ENCODE data around the gene FAM43A. TPM values are rescaled to one million over a fixed set of nuclear protein-coding genes. Genes with fewer than 3 reads are reported as not detected.

Gene FAM43A
- total RNA-seq, 1 experiment from 2014 or later: 14.2 TPM

GRCh38 chr3:194664857-194665256 is 20.8 kb upstream of the FAM43A start:
- Histone ChIP-seq H3K27me3 (replicated peaks) (no peaks in the 10 kb centered on the region), H3K36me3 (peaks cover 53% of the 10 kb centered on the region), H3K27ac (no peak overlapping the region), H3K4me1 (replicated peaks) (no peaks in the 10 kb centered on the region), H3K4me3 (no peak overlapping the region), H3K9me3 (replicated peaks) (no peaks in the 10 kb centered on the region)
- no peak for DNase-seq (ENCODE audit: low read depth in 1 of 2, low spot score in 2 of 2)

- H3K36me3 ChIP-seq: peaks cover 39% of the 10 kb centered on the region
- H3K4me3 ChIP-seq: no peak overlapping the region
- H3K27ac ChIP-seq: no peak overlapping the region
- H3K4me1 ChIP-seq (replicated peaks): peaks cover 7% of the 10 kb centered on the region
- DNase-seq (ENCODE audit: low read depth in 1 of 2, low spot score in 2 of 2): no peak
- H3K9me3 ChIP-seq (replicated peaks): no peaks in the 10 kb centered on the region
- no peaks in the 10 kb centered on the region for H3K27me3 ChIP-seq (replicated peaks)
Observed at GRCh38 chr3:194667363-194667762, 18.3 kb upstream of the FAM43A start.

GRCh38 chr3:194671511-194671899 is 14.2 kb upstream of the FAM43A start:
- DNase-seq (ENCODE audit: low read depth in 1 of 2, low spot score in 2 of 2): peak in 1 of 2 experiments; percentile 47
- Histone ChIP-seq H3K4me1 (replicated peaks) (peaks cover 7% of the 10 kb centered on the region), H3K27me3 (replicated peaks) (no peaks in the 10 kb centered on the region), H3K4me3 (peak overlapping the region; percentile 54), H3K36me3 (peaks cover 16% of the 10 kb centered on the region), H3K9me3 (replicated peaks) (no peaks in the 10 kb centered on the region), H3K27ac (no peak overlapping the region)

GRCh38 chr3:194671900-194672808 is 13.5 kb upstream of the FAM43A start, which contains the start of gene LSG1:
Gene LSG1 (minus strand): TSS chr3:194672191. CDS start chr3:194672162, 29 bp downstream.
- peak; percentile 88 to 95 for DNase-seq (ENCODE audit: low read depth in 1 of 2, low spot score in 2 of 2)
- H3K36me3 ChIP-seq: peaks cover 14% of the 10 kb centered on the region
- no peaks in the 10 kb centered on the region for H3K27me3 ChIP-seq (replicated peaks)
- peak within 1 kb of the TSS; percentile 96 for H3K27ac ChIP-seq
- H3K4me1 ChIP-seq (replicated peaks): peaks cover 7% of the 10 kb centered on the region
- no peaks in the 10 kb centered on the region for H3K9me3 ChIP-seq (replicated peaks)
- H3K4me3 ChIP-seq: peak within 1 kb of the TSS; percentile 54

- H3K27me3 ChIP-seq (replicated peaks): no peaks in the 10 kb centered on the region
- peak overlapping the region; percentile 96 for H3K27ac ChIP-seq
- no peaks in the 10 kb centered on the region for H3K9me3 ChIP-seq (replicated peaks)
- H3K4me3 ChIP-seq: peak overlapping the region; percentile 54
- no peak for DNase-seq (ENCODE audit: low read depth in 1 of 2, low spot score in 2 of 2)
- peaks cover 7% of the 10 kb centered on the region for H3K4me1 ChIP-seq (replicated peaks)
- H3K36me3 ChIP-seq: peaks cover 14% of the 10 kb centered on the region
Observed at GRCh38 chr3:194672876-194673275, 12.8 kb upstream of the FAM43A start.

GRCh38 chr3:194673761-194674160 is 11.9 kb upstream of the FAM43A start:
- peaks cover 7% of the 10 kb centered on the region for H3K36me3 ChIP-seq
- no peaks in the 10 kb centered on the region for H3K27me3 ChIP-seq (replicated peaks)
- no peaks in the 10 kb centered on the region for H3K9me3 ChIP-seq (replicated peaks)
- no peak for DNase-seq (ENCODE audit: low read depth in 1 of 2, low spot score in 2 of 2)
- no peak overlapping the region for H3K4me3 ChIP-seq
- H3K27ac ChIP-seq: no peak overlapping the region
- peaks cover 7% of the 10 kb centered on the region for H3K4me1 ChIP-seq (replicated peaks)

- Histone ChIP-seq H3K4me3 (no peak overlapping the region), H3K27ac (no peak overlapping the region), H3K27me3 (replicated peaks) (no peaks in the 10 kb centered on the region), H3K4me1 (replicated peaks) (peaks cover 7% of the 10 kb centered on the region), H3K9me3 (replicated peaks) (no peaks in the 10 kb centered on the region), H3K36me3 (no peaks in the 10 kb centered on the region)
- no peak for DNase-seq (ENCODE audit: low read depth in 1 of 2, low spot score in 2 of 2)
Observed at GRCh38 chr3:194675081-194675640, 10.5 kb upstream of the FAM43A start.

GRCh38 chr3:194675680-194676079 is 10.0 kb upstream of the FAM43A start:
- Histone ChIP-seq H3K27me3 (replicated peaks) (no peaks in the 10 kb centered on the region), H3K4me3 (no peak overlapping the region), H3K27ac (no peak overlapping the region), H3K9me3 (replicated peaks) (no peaks in the 10 kb centered on the region), H3K36me3 (no peaks in the 10 kb centered on the region), H3K4me1 (replicated peaks) (peaks cover 7% of the 10 kb centered on the region)
- no peak for DNase-seq (ENCODE audit: low read depth in 1 of 2, low spot score in 2 of 2)

- DNase-seq (ENCODE audit: low read depth in 1 of 2, low spot score in 2 of 2): no peak
- no peaks in the 10 kb centered on the region for H3K36me3 ChIP-seq
- no peak overlapping the region for H3K4me3 ChIP-seq
- H3K27ac ChIP-seq: no peak overlapping the region
- H3K27me3 ChIP-seq (replicated peaks): no peaks in the 10 kb centered on the region
- no peaks in the 10 kb centered on the region for H3K9me3 ChIP-seq (replicated peaks)
- no peaks in the 10 kb centered on the region; the same call in 1 of the 2 replicates for H3K4me1 ChIP-seq (replicated peaks)
Observed at GRCh38 chr3:194676471-194676870, 9.2 kb upstream of the FAM43A start.

- no peak overlapping the region for H3K27ac ChIP-seq
- no peaks in the 10 kb centered on the region for H3K27me3 ChIP-seq (replicated peaks)
- no peak for DNase-seq (ENCODE audit: low read depth in 1 of 2, low spot score in 2 of 2)
- no peaks in the 10 kb centered on the region; the same call in 1 of the 2 replicates for H3K36me3 ChIP-seq
- H3K4me1 ChIP-seq (replicated peaks): peaks cover 19% of the 10 kb centered on the region
- no peak overlapping the region for H3K4me3 ChIP-seq
- H3K9me3 ChIP-seq (replicated peaks): no peaks in the 10 kb centered on the region
Observed at GRCh38 chr3:194680888-194681615, 4.6 kb upstream of the FAM43A start.

GRCh38 chr3:194682189-194682693 is 3.4 kb upstream of the FAM43A start:
- no peak overlapping the region for H3K4me3 ChIP-seq
- no peaks in the 10 kb centered on the region for H3K27me3 ChIP-seq (replicated peaks)
- no peak for DNase-seq (ENCODE audit: low read depth in 1 of 2, low spot score in 2 of 2)
- peaks cover 26% of the 10 kb centered on the region for H3K4me1 ChIP-seq (replicated peaks)
- peaks cover 7% of the 10 kb centered on the region for H3K36me3 ChIP-seq
- H3K9me3 ChIP-seq (replicated peaks): no peaks in the 10 kb centered on the region
- H3K27ac ChIP-seq: no peak overlapping the region

- peak; percentile 73 to 88 for DNase-seq (ENCODE audit: low read depth in 1 of 2, low spot score in 2 of 2)
- Histone ChIP-seq H3K27ac (no peak overlapping the region), H3K36me3 (peaks cover 13% of the 10 kb centered on the region)
Observed at GRCh38 chr3:194682694-194683310, 2.9 kb upstream of the FAM43A start.

GRCh38 chr3:194683380-194683779 is 2.3 kb upstream of the FAM43A start:
- H3K27ac ChIP-seq: no peak overlapping the region

More at GRCh38 chr3:194682694-194683310, 2.9 kb upstream of the FAM43A start:
- peaks cover 32% of the 10 kb centered on the region for H3K4me1 ChIP-seq (replicated peaks)
- no peaks in the 10 kb centered on the region for H3K27me3 ChIP-seq (replicated peaks)
- no peaks in the 10 kb centered on the region for H3K9me3 ChIP-seq (replicated peaks)
- H3K4me3 ChIP-seq: no peak overlapping the region

More at GRCh38 chr3:194683380-194683779, 2.3 kb upstream of the FAM43A start:
- Histone ChIP-seq H3K4me3 (no peak overlapping the region), H3K27me3 (replicated peaks) (no peaks in the 10 kb centered on the region), H3K9me3 (replicated peaks) (no peaks in the 10 kb centered on the region), H3K36me3 (peaks cover 16% of the 10 kb centered on the region), H3K4me1 (replicated peaks) (peaks cover 37% of the 10 kb centered on the region)
- DNase-seq (ENCODE audit: low read depth in 1 of 2, low spot score in 2 of 2): no peak

All from SJSA1 (cell line).